NCI-H1092 (cell line): Measurements from ENCODE around the gene TMEM250.

Source experiments
- DNase-seq: peaks from one replicate; lab custom pipeline; 2025; lab: John Stamatoyannopoulos, UW

Gene TMEM250

GRCh38 chr9:136082496-136083361, 35.9 kb downstream of the TMEM250 start:
- DNase-seq, result no peak

GRCh38 chr9:136081826-136082495, 36.7 kb downstream of the TMEM250 start:
- DNase-seq, result no peak

- DNase-seq, result no peak
Observed at GRCh38 chr9:136081113-136081825, 37.4 kb downstream of the TMEM250 start.

- no peak for DNase-seq
Observed at GRCh38 chr9:136080716-136081112, 38.0 kb downstream of the TMEM250 start.

- no peak for DNase-seq
Observed at GRCh38 chr9:136079916-136080246, 38.8 kb downstream of the TMEM250 start.

- DNase-seq, result no peak
Observed at GRCh38 chr9:136079211-136079915, 39.3 kb downstream of the TMEM250 start.

- no peak for DNase-seq
Observed at GRCh38 chr9:136078498-136079011, 40.1 kb downstream of the TMEM250 start.

GRCh38 chr9:136078024-136078423, 40.7 kb downstream of the TMEM250 start:
- DNase-seq, result no peak

- DNase-seq, result no peak
Observed at GRCh38 chr9:136077491-136077890, 41.2 kb downstream of the TMEM250 start.

- DNase-seq, result no peak
Observed at GRCh38 chr9:136075881-136076678, 42.6 kb downstream of the TMEM250 start.

- no peak for DNase-seq
Observed at GRCh38 chr9:136075134-136075841, 43.4 kb downstream of the TMEM250 start.

GRCh38 chr9:136074706-136075105, 44.0 kb downstream of the TMEM250 start:
- DNase-seq, result no peak
